ENCODE data around the gene CYP2R1.

CYP2R1 gene

DNA sequence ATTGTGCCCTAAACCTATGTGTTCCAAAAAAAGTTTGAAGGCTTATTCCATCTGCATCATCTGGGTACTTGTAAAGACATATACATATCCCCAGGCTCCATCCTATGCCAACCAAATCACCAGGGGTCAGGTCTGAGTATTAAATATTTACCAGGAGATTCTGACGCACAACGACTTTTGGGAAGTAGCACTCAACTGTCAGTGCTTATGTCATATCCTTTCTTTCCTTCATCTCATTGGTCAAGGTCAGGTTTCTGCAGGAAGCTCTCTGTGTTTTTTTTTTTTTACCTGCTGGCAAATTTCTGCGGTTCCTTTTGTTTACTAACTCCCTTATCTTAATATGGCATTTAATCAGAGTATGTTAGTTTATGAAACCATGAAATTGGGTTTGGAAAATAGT, 22.5 kb upstream of the CYP2R1 start:
- TF ChIP-seq, protein P1, sequence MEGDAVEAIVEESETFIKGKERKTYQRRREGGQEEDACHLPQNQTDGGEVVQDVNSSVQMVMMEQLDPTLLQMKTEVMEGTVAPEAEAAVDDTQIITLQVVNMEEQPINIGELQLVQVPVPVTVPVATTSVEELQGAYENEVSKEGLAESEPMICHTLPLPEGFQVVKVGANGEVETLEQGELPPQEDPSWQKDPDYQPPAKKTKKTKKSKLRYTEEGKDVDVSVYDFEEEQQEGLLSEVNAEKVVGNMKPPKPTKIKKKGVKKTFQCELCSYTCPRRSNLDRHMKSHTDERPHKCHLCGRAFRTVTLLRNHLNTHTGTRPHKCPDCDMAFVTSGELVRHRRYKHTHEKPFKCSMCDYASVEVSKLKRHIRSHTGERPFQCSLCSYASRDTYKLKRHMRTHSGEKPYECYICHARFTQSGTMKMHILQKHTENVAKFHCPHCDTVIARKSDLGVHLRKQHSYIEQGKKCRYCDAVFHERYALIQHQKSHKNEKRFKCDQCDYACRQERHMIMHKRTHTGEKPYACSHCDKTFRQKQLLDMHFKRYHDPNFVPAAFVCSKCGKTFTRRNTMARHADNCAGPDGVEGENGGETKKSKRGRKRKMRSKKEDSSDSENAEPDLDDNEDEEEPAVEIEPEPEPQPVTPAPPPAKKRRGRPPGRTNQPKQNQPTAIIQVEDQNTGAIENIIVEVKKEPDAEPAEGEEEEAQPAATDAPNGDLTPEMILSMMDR (conservative IDR thresholded peaks at IDR 0.05; ENCODE audit: low read depth, low read length), result no peak
- H3K79me2 ChIP-seq (ENCODE audit: insufficient read depth, low read depth), result no peaks in the 10 kb centered on the region
- H3K27ac ChIP-seq, result no peak overlapping the region
- H3K9ac ChIP-seq, result no peak overlapping the region
- no peaks in the 10 kb centered on the region for H3K4me1 ChIP-seq (ENCODE audit: low read depth, poor library complexity, severe bottlenecking)
- no peak overlapping the region for H2AFZ ChIP-seq (ENCODE audit: low read depth)
- H4K20me1 ChIP-seq (ENCODE audit: insufficient read depth), result no peaks in the 10 kb centered on the region
- H3K4me2 ChIP-seq, result no peak overlapping the region
- H3K4me3 ChIP-seq (IDR thresholded peaks at IDR 0.05; ENCODE audit: insufficient read depth, low read depth, low read length), result no peak overlapping the region
- no peaks in the 10 kb centered on the region for H3K36me3 ChIP-seq (ENCODE audit: insufficient read depth)
- H3K27me3 ChIP-seq (ENCODE audit: insufficient read depth, low read depth), result no peaks in the 10 kb centered on the region

DNA sequence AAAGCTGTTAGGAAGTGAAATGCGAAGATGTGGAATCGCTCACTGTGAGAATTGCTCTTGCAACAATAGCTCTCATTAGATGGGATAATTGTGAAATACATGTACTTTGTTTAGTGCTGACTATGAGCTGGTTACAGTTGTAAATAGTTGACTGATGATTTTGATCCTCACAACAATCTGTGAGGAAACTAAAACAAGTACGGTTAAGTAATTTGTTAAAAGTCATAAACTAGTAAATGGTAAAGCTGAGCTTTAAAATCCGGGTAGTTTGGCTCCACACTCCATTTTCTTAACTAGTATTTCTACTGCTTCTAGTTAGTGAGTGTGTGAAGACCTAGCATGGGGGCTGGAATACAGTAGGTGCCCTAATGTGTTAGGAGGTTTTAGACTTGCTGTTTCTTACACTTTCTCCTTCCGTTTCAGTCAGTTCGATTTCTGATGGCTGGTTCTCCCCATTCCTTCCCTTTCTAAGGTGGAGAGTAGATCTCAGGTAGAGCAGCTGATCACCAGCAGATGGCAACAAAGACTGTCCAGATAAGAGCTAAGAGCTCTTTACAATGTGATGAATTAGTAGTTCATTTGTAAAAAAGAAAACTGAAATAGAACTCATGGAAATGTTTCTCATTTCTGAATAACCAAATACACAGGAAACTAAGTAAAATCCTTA, 16.3 kb upstream of the CYP2R1 start:
- Histone ChIP-seq H3K9ac (no peak overlapping the region), H2AFZ (ENCODE audit: low read depth) (peak overlapping the region; percentile 43; the same call in 1 of the 2 replicates), H3K4me1 (ENCODE audit: low read depth, poor library complexity, severe bottlenecking) (peaks cover 18% of the 10 kb centered on the region), H3K27me3 (ENCODE audit: insufficient read depth, low read depth) (no peaks in the 10 kb centered on the region), H3K4me2 (peak overlapping the region; percentile 2), H3K79me2 (ENCODE audit: insufficient read depth, low read depth) (no peaks in the 10 kb centered on the region), H3K27ac (no peak overlapping the region), H3K36me3 (ENCODE audit: insufficient read depth) (no peaks in the 10 kb centered on the region), H4K20me1 (ENCODE audit: insufficient read depth) (no peaks in the 10 kb centered on the region), H3K4me3 (IDR thresholded peaks at IDR 0.05; ENCODE audit: insufficient read depth, low read depth, low read length) (no peak overlapping the region)
- TF ChIP-seq, protein P1 (conservative IDR thresholded peaks at IDR 0.05; ENCODE audit: low read depth, low read length), result peak; percentile 61

DNA sequence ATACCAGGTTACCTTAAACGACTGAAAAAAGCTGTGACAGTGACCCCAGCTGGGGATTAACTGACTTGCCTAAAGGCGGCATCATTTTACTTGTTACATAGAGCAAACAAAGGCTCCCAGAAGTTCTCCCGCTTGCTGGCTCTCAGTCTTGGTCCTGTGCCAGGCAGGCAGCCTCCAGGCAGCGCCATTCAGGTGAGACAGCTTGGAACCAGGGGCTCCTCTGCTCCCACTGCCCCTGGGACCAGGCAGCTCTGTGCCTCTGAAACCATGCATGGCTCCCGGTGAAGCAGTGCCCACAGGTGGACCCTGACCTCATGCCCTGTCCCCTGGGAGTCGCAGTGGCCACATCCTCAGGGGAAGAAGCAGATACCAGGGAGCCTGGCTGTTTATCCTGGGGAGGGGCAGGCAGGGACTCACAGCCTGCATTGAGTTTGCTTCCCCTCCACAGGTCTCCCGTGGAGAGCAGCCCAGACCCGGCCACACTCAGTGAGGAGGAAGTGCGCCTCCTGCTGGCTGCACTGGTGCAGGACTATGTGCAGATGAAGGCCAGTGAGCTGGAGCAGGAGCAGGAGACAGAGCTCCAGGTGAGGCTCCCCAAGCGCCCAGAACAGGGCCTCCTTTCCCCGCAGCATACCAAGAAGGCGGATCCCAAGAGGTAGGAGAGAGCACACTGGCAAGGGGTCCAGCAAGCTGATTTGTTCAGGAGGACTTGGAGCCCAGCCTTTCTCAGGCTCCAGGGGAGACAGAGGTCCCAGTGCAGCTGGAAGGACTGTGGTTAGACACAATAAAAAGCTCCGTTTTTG, 15.6 kb upstream of the CYP2R1 start:
- H3K79me2 ChIP-seq (ENCODE audit: insufficient read depth, low read depth), result no peaks in the 10 kb centered on the region
- peak overlapping the region; percentile 43 for H2AFZ ChIP-seq (ENCODE audit: low read depth)
- H3K4me2 ChIP-seq, result peak overlapping the region; percentile 2; the same call in 1 of the 2 replicates
- H4K20me1 ChIP-seq (ENCODE audit: insufficient read depth), result no peaks in the 10 kb centered on the region
- H3K9ac ChIP-seq, result no peak overlapping the region
- no peaks in the 10 kb centered on the region for H3K36me3 ChIP-seq (ENCODE audit: insufficient read depth)
- H3K27ac ChIP-seq, result no peak overlapping the region
- no peak overlapping the region for H3K4me3 ChIP-seq (IDR thresholded peaks at IDR 0.05; ENCODE audit: insufficient read depth, low read depth, low read length)
- H3K27me3 ChIP-seq (ENCODE audit: insufficient read depth, low read depth), result no peaks in the 10 kb centered on the region
- H3K4me1 ChIP-seq (ENCODE audit: low read depth, poor library complexity, severe bottlenecking), result peaks cover 18% of the 10 kb centered on the region
- TF ChIP-seq, protein P1 (conservative IDR thresholded peaks at IDR 0.05; ENCODE audit: low read depth, low read length), result peak; percentile 84

DNA sequence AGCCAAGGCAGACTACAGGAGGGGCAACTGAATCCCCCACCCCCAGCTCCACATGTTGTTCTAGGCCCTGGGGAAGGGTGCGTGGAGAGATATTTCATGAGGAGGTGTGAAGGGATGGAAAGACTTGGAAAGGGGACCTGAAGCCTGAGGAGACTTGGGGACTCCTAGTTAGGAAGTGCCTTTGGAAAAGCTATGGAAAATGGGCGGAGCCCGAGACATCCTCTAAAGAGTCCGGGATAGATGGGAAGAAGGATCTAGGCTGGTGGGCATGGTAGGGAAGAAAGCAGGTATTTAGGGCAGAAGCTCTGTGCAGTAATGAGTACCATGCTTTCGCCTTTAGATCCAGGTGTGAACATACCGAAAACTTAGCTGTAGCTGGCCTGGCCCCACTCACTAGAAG, 15.0 kb upstream of the CYP2R1 start:
- H3K27ac ChIP-seq, result no peak overlapping the region
- H4K20me1 ChIP-seq (ENCODE audit: insufficient read depth), result no peaks in the 10 kb centered on the region
- H3K36me3 ChIP-seq (ENCODE audit: insufficient read depth), result no peaks in the 10 kb centered on the region
- H3K79me2 ChIP-seq (ENCODE audit: insufficient read depth, low read depth), result no peaks in the 10 kb centered on the region
- H3K4me2 ChIP-seq, result no peak overlapping the region
- H3K9ac ChIP-seq, result no peak overlapping the region
- TF ChIP-seq, protein P1 (conservative IDR thresholded peaks at IDR 0.05; ENCODE audit: low read depth, low read length), result no peak
- no peak overlapping the region for H2AFZ ChIP-seq (ENCODE audit: low read depth)
- peaks cover 18% of the 10 kb centered on the region for H3K4me1 ChIP-seq (ENCODE audit: low read depth, poor library complexity, severe bottlenecking)
- H3K4me3 ChIP-seq (IDR thresholded peaks at IDR 0.05; ENCODE audit: insufficient read depth, low read depth, low read length), result no peak overlapping the region
- no peaks in the 10 kb centered on the region for H3K27me3 ChIP-seq (ENCODE audit: insufficient read depth, low read depth)
